Activated CD8-positive, alpha-beta memory T cell treated with anti-CD3 and anti-CD28 coated beads for 4 hours (primary cell): ENCODE data around the gene NLRX1.
"Not testable (repeated sequence)": the region's sequence is repeated elsewhere in the genome, so short reads cannot be mapped to it uniquely, and the experiment has no call there.

Source experiments
- DNase-seq, 2 donors: peaks; one replicate each; pipeline ENCODE4 v3.0.0-alpha.2; 2020; ENCODE audit warnings: low read depth in 2 of 2

The NLRX1 gene

GRCh38 chr11:119206511-119207414 is 38.2 kb downstream of the NLRX1 start:
- DNase-seq = peak; percentile 11 to 18

GRCh38 chr11:119207415-119207960 is 39.0 kb downstream of the NLRX1 start:
- no peak for DNase-seq

- DNase-seq = no peak
Measured at GRCh38 chr11:119209186-119209585, 40.7 kb downstream of the NLRX1 start.

GRCh38 chr11:119210050-119210449 is 41.5 kb downstream of the NLRX1 start:
- no peak for DNase-seq

- no peak for DNase-seq
Measured at GRCh38 chr11:119218141-119218878, 49.8 kb downstream of the NLRX1 start.

- no peak for DNase-seq
Measured at GRCh38 chr11:119222308-119222707, 53.8 kb downstream of the NLRX1 start.

- DNase-seq = no peak
Measured at GRCh38 chr11:119222891-119223290, 54.4 kb downstream of the NLRX1 start.

GRCh38 chr11:119223856-119224255 is 55.3 kb downstream of the NLRX1 start:
- DNase-seq = no peak

GRCh38 chr11:119228535-119229287 is 60.2 kb downstream of the NLRX1 start:
- not testable (repeated sequence) for DNase-seq

- no peak for DNase-seq
Measured at GRCh38 chr11:119229288-119229672, 60.8 kb downstream of the NLRX1 start.

GRCh38 chr11:119229741-119230140 is 61.2 kb downstream of the NLRX1 start:
- DNase-seq = no peak
